ENCODE measurements around the gene CYLD.

The CYLD gene

GRCh38 chr16:50711862-50712559 is 29.9 kb upstream of the CYLD start:
- no peak for DNase-seq (ENCODE audit: low read depth)
- TF ChIP-seq CTCF (IDR thresholded peaks at IDR 0.05; ENCODE audit: insufficient read depth, low read depth, low read length, missing control alignments) = no peak

GRCh38 chr16:50712560-50712898 is 29.4 kb upstream of the CYLD start:
- TF ChIP-seq CTCF (IDR thresholded peaks at IDR 0.05; ENCODE audit: insufficient read depth, low read depth, low read length, missing control alignments) = no peak
- DNase-seq (ENCODE audit: low read depth) = no peak
- H3K4me3 ChIP-seq (ENCODE audit: low read length) = no peak overlapping the region

More at GRCh38 chr16:50711862-50712559, 29.9 kb upstream of the CYLD start:
- no peak overlapping the region for H3K4me3 ChIP-seq (ENCODE audit: low read length)

GRCh38 chr16:50712956-50713355 is 28.9 kb upstream of the CYLD start:
- DNase-seq (ENCODE audit: low read depth) = no peak
- H3K4me3 ChIP-seq (ENCODE audit: low read length) = no peak overlapping the region

GRCh38 chr16:50717091-50717490 is 24.8 kb upstream of the CYLD start:
- no peak for TF ChIP-seq CTCF (IDR thresholded peaks at IDR 0.05; ENCODE audit: insufficient read depth, low read depth, low read length, missing control alignments)
- H3K4me3 ChIP-seq (ENCODE audit: low read length) = no peak overlapping the region
- no peak for DNase-seq (ENCODE audit: low read depth)

More at GRCh38 chr16:50712956-50713355, 28.9 kb upstream of the CYLD start:
- TF ChIP-seq CTCF (IDR thresholded peaks at IDR 0.05; ENCODE audit: insufficient read depth, low read depth, low read length, missing control alignments) = no peak

GRCh38 chr16:50717494-50717893 is 24.4 kb upstream of the CYLD start:
- H3K4me3 ChIP-seq (ENCODE audit: low read length) = no peak overlapping the region
- no peak for TF ChIP-seq CTCF (IDR thresholded peaks at IDR 0.05; ENCODE audit: insufficient read depth, low read depth, low read length, missing control alignments)
- DNase-seq (ENCODE audit: low read depth) = no peak

GRCh38 chr16:50718061-50718760 is 23.7 kb upstream of the CYLD start:
- H3K4me3 ChIP-seq (ENCODE audit: low read length) = no peak overlapping the region
- TF ChIP-seq CTCF (IDR thresholded peaks at IDR 0.05; ENCODE audit: insufficient read depth, low read depth, low read length, missing control alignments) = no peak
- DNase-seq (ENCODE audit: low read depth) = no peak
